KBM-7 (cell line): Measurements from ENCODE around the gene BEND3.
A peak's percentile ranks its signal among the peaks of the same experiment; 100 is the strongest.
"Not testable (repeated sequence)": the region's sequence is repeated elsewhere in the genome, so short reads cannot be mapped to it uniquely, and the experiment has no call there.

Source experiments
- DNase-seq: peaks from one replicate; pipeline ENCODE4 v3.0.0-alpha.2; 2015
- in situ Hi-C: fragments of 300-500 bp; cut with MboI; formaldehyde crosslinking; loops from 2 replicates; pipeline ENCODE4 v1.14.3; 2020; ENCODE audit warnings: low sequenced_read_pairs, low pct_unique_long_range_greater_than_20kb, mixed read lengths

BEND3 gene

GRCh38 chr6:107123501-107123900 lies 8.2 kb upstream of the BEND3 start:
- DNase-seq: no peak
- in situ Hi-C loops: no loop called here

- DNase-seq: no peak
- in situ Hi-C loops: no loop called here
Observed at GRCh38 chr6:107122748-107123147, 7.4 kb upstream of the BEND3 start.

- DNase-seq: no peak
- in situ Hi-C loops: no loop called here
Observed at GRCh38 chr6:107121964-107122495, 6.7 kb upstream of the BEND3 start.

GRCh38 chr6:107121266-107121665 lies 6.0 kb upstream of the BEND3 start:
- no peak for DNase-seq
- in situ Hi-C loops: no loop called here

- no peak for DNase-seq
- in situ Hi-C loops: no loop called here
Observed at GRCh38 chr6:107120404-107120803, 5.1 kb upstream of the BEND3 start.

GRCh38 chr6:107118976-107119375 lies 3.7 kb upstream of the BEND3 start:
- in situ Hi-C loops: no loop called here
- peak; percentile 65 for DNase-seq

- DNase-seq, in situ Hi-C loops: not testable (repeated sequence)
Observed at GRCh38 chr6:107118540-107118939, 3.2 kb upstream of the BEND3 start.

- in situ Hi-C loops: no loop called here
Observed at GRCh38 chr6:107116931-107117330, 1.6 kb upstream of the BEND3 start.

GRCh38 chr6:107116328-107116892 lies 1.1 kb upstream of the BEND3 start:
- DNase-seq: peak; percentile 84
- in situ Hi-C loops: no loop called here

More at GRCh38 chr6:107116931-107117330, 1.6 kb upstream of the BEND3 start:
- DNase-seq: no peak

- in situ Hi-C loops: no loop called here
- peak; percentile 79 for DNase-seq
Observed at GRCh38 chr6:107115695-107116327, 496 bp upstream of the BEND3 start.

GRCh38 chr6:107114213-107114925 lies 946 bp downstream of the BEND3 start:
- in situ Hi-C loops: no loop called here
- DNase-seq: peak; percentile 89

- DNase-seq: peak; percentile 92
Observed at GRCh38 chr6:107110200-107110599, 5.1 kb downstream of the BEND3 start.

GRCh38 chr6:107108201-107108890 lies 7.0 kb downstream of the BEND3 start:
- no peak for DNase-seq
- in situ Hi-C loops: no loop called here

More at GRCh38 chr6:107110200-107110599, 5.1 kb downstream of the BEND3 start:
- in situ Hi-C loops: no loop called here

GRCh38 chr6:107107791-107108190 lies 7.5 kb downstream of the BEND3 start:
- DNase-seq: no peak
- in situ Hi-C loops: no loop called here

GRCh38 chr6:107106165-107106564 lies 9.2 kb downstream of the BEND3 start:
- DNase-seq: no peak
- in situ Hi-C loops: no loop called here

GRCh38 chr6:107105511-107106116 lies 9.7 kb downstream of the BEND3 start:
- in situ Hi-C loops: no loop called here
- DNase-seq: peak; percentile 12

- no peak for DNase-seq
- in situ Hi-C loops: no loop called here
Observed at GRCh38 chr6:107103082-107103481, 12.2 kb downstream of the BEND3 start.

GRCh38 chr6:107102414-107102805 lies 12.9 kb downstream of the BEND3 start:
- no peak for DNase-seq
- in situ Hi-C loops: no loop called here

GRCh38 chr6:107101686-107102413 lies 13.5 kb downstream of the BEND3 start:
- in situ Hi-C loops: no loop called here
- no peak for DNase-seq
